ENCODE data around the gene ID1. TPM values are rescaled to one million over a fixed set of nuclear protein-coding genes. Genes with fewer than 3 reads are reported as not detected.
A peak's percentile ranks its signal among the peaks of the same experiment; 100 is the strongest.
"Not testable (repeated sequence)": the region's sequence is repeated elsewhere in the genome, so short reads cannot be mapped to it uniquely, and the experiment has no call there.

Gene ID1
- total RNA-seq, 1 experiment from 2014 or later, result 360 TPM

GRCh38 chr20:31620246-31620645 is 15.2 kb downstream of the ID1 start:
- Histone ChIP-seq H3K56ac (ENCODE audit: insufficient read length, low read depth, low read length) (no peak overlapping the region), H3K9ac (ENCODE audit: extremely low read depth, insufficient read length, low read length) (no peak overlapping the region), H3K4ac (ENCODE audit: low read depth, low read length) (no peak overlapping the region), H3T11ph (ENCODE audit: low read length) (no peak overlapping the region), H2BK20ac (ENCODE audit: low read depth, low read length, poor library complexity, severe bottlenecking) (no peak overlapping the region), H2AK5ac (ENCODE audit: insufficient read length, low read length) (no peak overlapping the region), H3K4me2 (ENCODE audit: insufficient read depth, insufficient read length, low read length) (no peak overlapping the region), H3K79me1 (ENCODE audit: insufficient read depth, low read depth, low read length, poor library complexity, severe bottlenecking) (no peaks in the 10 kb centered on the region), H3K79me2 (ENCODE audit: insufficient read depth, low read length) (no peaks in the 10 kb centered on the region), H3K4me1 (ENCODE audit: insufficient read depth, low read length) (no peaks in the 10 kb centered on the region), H3K23ac (ENCODE audit: insufficient read length, low read depth, low read length) (no peak overlapping the region), H3K14ac (ENCODE audit: insufficient read depth, low read length) (no peak overlapping the region), H4K91ac (ENCODE audit: insufficient read length, low read depth, low read length) (no peak overlapping the region), H2BK120ac (ENCODE audit: low read depth, low read length, poor library complexity, severe bottlenecking) (no peak overlapping the region), H4K20me1 (ENCODE audit: control insufficient read depth, insufficient read depth, insufficient read length) (no peaks in the 10 kb centered on the region), H2BK12ac (ENCODE audit: insufficient read length, low read depth, low read length) (no peak overlapping the region), H2BK15ac (ENCODE audit: low read depth, low read length) (no peak overlapping the region), H4K8ac (replicated peaks; ENCODE audit: insufficient read length, low read depth, low read length) (no peak overlapping the region), H3K27ac (ENCODE audit: insufficient read length, low read depth, low read length) (no peak overlapping the region), H2AFZ (ENCODE audit: low read length) (no peak overlapping the region), H4K5ac (ENCODE audit: insufficient read length, low read depth, low read length) (no peak overlapping the region), H3K27me3 (ENCODE audit: insufficient read depth, low read length) (no peaks in the 10 kb centered on the region), H3K23me2 (ENCODE audit: insufficient read length, low read depth, low read length, poor library complexity, severe bottlenecking) (no peaks in the 10 kb centered on the region), H3K18ac (ENCODE audit: insufficient read length, low read depth, low read length) (no peak overlapping the region), H3K9me3 (ENCODE audit: control insufficient read depth, low read depth, low read length) (no peaks in the 10 kb centered on the region), H2BK5ac (ENCODE audit: insufficient read length, low read length) (no peak overlapping the region)
- Mint-ChIP-seq H3K27ac (peak overlapping the region in 1 of 3 experiments; percentile 67; a peak in 1 of 7 replicates), H3K27me3 (ENCODE audit: low read depth) (peaks cover 15% of the 10 kb centered on the region), H3K9me3 (no peaks in the 10 kb centered on the region; a peak in 1 of 5 replicates), H3K36me3 (ENCODE audit: insufficient read depth in 1 of 3, low read depth in 3 of 3) (no peaks in the 10 kb centered on the region; a peak in 1 of 7 replicates), H3K4me3 (no peak overlapping the region), H3K4me1 (0 out of 4 replicates have a peak, but pooled peaks cover 0 to 2% of the 10 kb centered on the region in 2 experiments)
- no CpG with 5 or more reads among the region's 3 CpGs for WGBS (ENCODE audit: extremely low coverage, insufficient read length, low lambda C conversion rate)
- no peak for DNase-seq
- no peak for TF ChIP-seq CTCF (conservative IDR thresholded peaks at IDR 0.05)

- H3K9me3 ChIP-seq (ENCODE audit: control insufficient read depth, low read depth, low read length); H4K20me1 ChIP-seq (ENCODE audit: control insufficient read depth, insufficient read depth, insufficient read length); H3K56ac ChIP-seq (ENCODE audit: insufficient read length, low read depth, low read length); H4K91ac ChIP-seq (ENCODE audit: insufficient read length, low read depth, low read length); H3K79me1 ChIP-seq (ENCODE audit: insufficient read depth, low read depth, low read length, poor library complexity, severe bottlenecking); H3K27me3 Mint-ChIP-seq (ENCODE audit: low read depth); H3K23ac ChIP-seq (ENCODE audit: insufficient read length, low read depth, low read length); H3K9ac ChIP-seq (ENCODE audit: extremely low read depth, insufficient read length, low read length); H3K4me3 Mint-ChIP-seq; H3K36me3 Mint-ChIP-seq (ENCODE audit: insufficient read depth in 1 of 3, low read depth in 3 of 3); H2BK20ac ChIP-seq (ENCODE audit: low read depth, low read length, poor library complexity, severe bottlenecking); H3K79me2 ChIP-seq (ENCODE audit: insufficient read depth, low read length); H3K14ac ChIP-seq (ENCODE audit: insufficient read depth, low read length); H3K27ac ChIP-seq (ENCODE audit: insufficient read length, low read depth, low read length); H3K4me2 ChIP-seq (ENCODE audit: insufficient read depth, insufficient read length, low read length); H3K4ac ChIP-seq (ENCODE audit: low read depth, low read length); H3K27ac Mint-ChIP-seq; H3K9me3 Mint-ChIP-seq; H3K18ac ChIP-seq (ENCODE audit: insufficient read length, low read depth, low read length); H3K27me3 ChIP-seq (ENCODE audit: insufficient read depth, low read length); H2BK12ac ChIP-seq (ENCODE audit: insufficient read length, low read depth, low read length); H3K23me2 ChIP-seq (ENCODE audit: insufficient read length, low read depth, low read length, poor library complexity, severe bottlenecking); H4K8ac ChIP-seq (replicated peaks; ENCODE audit: insufficient read length, low read depth, low read length); H2AFZ ChIP-seq (ENCODE audit: low read length); H3K4me1 Mint-ChIP-seq; H2BK15ac ChIP-seq (ENCODE audit: low read depth, low read length); DNase-seq; H3T11ph ChIP-seq (ENCODE audit: low read length); H2BK120ac ChIP-seq (ENCODE audit: low read depth, low read length, poor library complexity, severe bottlenecking); H2AK5ac ChIP-seq (ENCODE audit: insufficient read length, low read length); H4K5ac ChIP-seq (ENCODE audit: insufficient read length, low read depth, low read length); H3K4me1 ChIP-seq (ENCODE audit: insufficient read depth, low read length); H2BK5ac ChIP-seq (ENCODE audit: insufficient read length, low read length): not testable (repeated sequence)
- no CpG with 5 or more reads among the region's 6 CpGs for WGBS (ENCODE audit: extremely low coverage, insufficient read length, low lambda C conversion rate)
These were observed 18.0 kb downstream of the ID1 start for GRCh38 chr20:31623123-31623505.
